NT2/D1 (cell line): ENCODE measurements around the gene NSD2.

Experiments used
- DNase-seq: peaks from one replicate; pipeline ENCODE4 v3.0.0-alpha.2; 2011; ENCODE audit warnings: low read depth, low spot score
- H3K27me3 ChIP-seq: 2 replicates; pipeline ENCODE4 v1.6.0; 2011; ENCODE audit warnings: mild to moderate bottlenecking; ENCODE audit not compliant: insufficient read length, insufficient read depth
- H3K36me3 ChIP-seq: 2 replicates; pipeline ENCODE4 v1.6.1; 2011; ENCODE audit warnings: mild to moderate bottlenecking, low read length, mixed read lengths; ENCODE audit not compliant: insufficient read depth, insufficient read length
- H3K4me1 ChIP-seq: 2 replicates; pipeline ENCODE4 v1.5.1; 2011; ENCODE audit not compliant: insufficient read depth, insufficient read length
- H3K4me3 ChIP-seq: 2 replicates; pipeline ENCODE4 v1.5.1; 2011; ENCODE audit warnings: low read depth; ENCODE audit not compliant: insufficient read length
- H3K9ac ChIP-seq: 2 replicates; pipeline ENCODE4 v1.6.0; 2011; ENCODE audit warnings: low read depth; ENCODE audit not compliant: insufficient read length
- H3K9me3 ChIP-seq: 2 replicates; pipeline ENCODE4 v1.5.1; 2011; ENCODE audit warnings: mild to moderate bottlenecking, low read length; ENCODE audit not compliant: insufficient read depth
- SUZ12 ChIP-seq: IDR thresholded peaks from 2 replicates; pipeline ENCODE4 v1.6.1; 2011; ENCODE audit not compliant: insufficient read length, insufficient read depth; ENCODE audit errors: extremely low read depth
- YY1 ChIP-seq: IDR thresholded peaks from 2 replicates; pipeline ENCODE4 v1.6.1; 2011; ENCODE audit not compliant: insufficient read length, insufficient read depth
- ZNF274 ChIP-seq: IDR thresholded peaks from 2 replicates; pipeline ENCODE4 v1.6.1; 2011; ENCODE audit warnings: mild to moderate bottlenecking, low read depth, low read length

NSD2 gene

DNA sequence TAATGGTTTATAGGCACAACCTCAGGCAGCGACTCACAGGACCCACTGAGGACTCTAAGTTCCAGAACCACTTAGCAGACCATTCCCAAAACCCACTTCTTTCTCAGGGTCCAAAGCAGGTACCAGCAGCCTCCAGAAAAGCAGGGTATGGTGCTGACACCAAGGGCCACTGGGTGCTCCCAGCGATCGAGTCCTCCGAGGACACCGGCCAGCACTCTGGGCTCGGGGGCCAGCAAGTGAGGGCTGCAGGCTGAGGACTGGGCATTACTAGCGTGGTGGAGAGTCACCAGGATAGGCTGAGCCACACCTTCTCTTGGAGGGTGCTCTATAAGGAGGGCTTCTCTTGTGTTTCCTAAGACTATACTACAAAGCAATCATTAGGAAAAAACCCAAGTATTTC is 34.5 kb upstream of the NSD2 start:
- no peak for DNase-seq
- Histone ChIP-seq H3K4me3 (no peak overlapping the region), H3K27me3 (no peaks in the 10 kb centered on the region), H3K36me3 (peaks cover 89% of the 10 kb centered on the region), H3K9ac (no peak overlapping the region), H3K4me1 (no peaks in the 10 kb centered on the region), H3K9me3 (no peaks in the 10 kb centered on the region)
- TF ChIP-seq YY1 (no peak), SUZ12 (no peak), ZNF274 (no peak)

DNA sequence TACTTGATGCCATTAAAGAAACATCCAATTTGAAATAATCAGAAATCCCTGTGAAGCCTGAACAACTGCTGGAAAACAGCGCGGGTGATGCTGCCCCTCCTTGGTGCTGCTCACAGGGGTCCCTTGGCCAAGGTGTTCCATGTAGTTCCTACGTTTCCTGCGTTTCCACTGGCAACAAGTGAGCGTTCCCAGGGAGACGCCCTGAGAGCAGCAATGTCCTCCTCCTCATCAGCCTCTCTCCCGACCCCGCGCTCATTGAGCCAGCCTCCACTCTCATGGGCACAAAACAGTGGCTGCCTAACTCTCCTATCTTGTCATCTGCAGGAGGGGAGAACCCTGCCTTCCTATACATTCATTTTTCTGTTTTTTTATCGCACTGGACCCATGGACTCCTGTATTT is 34.1 kb upstream of the NSD2 start:
- no peaks in the 10 kb centered on the region for H3K9me3 ChIP-seq
- peaks cover 89% of the 10 kb centered on the region for H3K36me3 ChIP-seq
- no peak overlapping the region for H3K4me3 ChIP-seq
- no peaks in the 10 kb centered on the region for H3K4me1 ChIP-seq
- TF ChIP-seq ZNF274: no peak
- no peak for TF ChIP-seq SUZ12
- TF ChIP-seq YY1: no peak
- no peak overlapping the region for H3K9ac ChIP-seq
- no peak for DNase-seq
- no peaks in the 10 kb centered on the region for H3K27me3 ChIP-seq

DNA sequence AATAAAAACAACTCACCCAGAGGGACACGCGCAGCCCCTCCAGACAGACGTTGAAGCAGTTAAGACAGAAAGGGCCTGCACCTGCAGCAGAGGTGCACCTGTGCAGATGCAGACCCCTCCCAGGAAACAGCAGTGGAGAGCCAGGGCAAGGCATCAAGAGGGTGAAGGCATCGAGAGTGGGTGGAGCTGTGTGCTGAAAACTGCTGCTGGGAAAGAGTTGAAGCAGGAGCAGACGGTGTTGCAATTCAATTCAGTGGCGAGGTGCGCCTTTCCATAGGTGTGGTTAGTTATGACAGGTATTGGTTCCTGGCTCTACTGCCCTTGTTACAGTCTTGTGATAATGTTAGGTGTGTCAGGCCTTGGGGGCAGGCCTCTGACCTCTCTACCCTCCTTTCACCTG is 31.9 kb upstream of the NSD2 start:
- Histone ChIP-seq H3K4me1 (no peaks in the 10 kb centered on the region), H3K9ac (no peak overlapping the region), H3K27me3 (no peaks in the 10 kb centered on the region), H3K9me3 (no peaks in the 10 kb centered on the region), H3K4me3 (no peak overlapping the region), H3K36me3 (peaks cover 89% of the 10 kb centered on the region)
- DNase-seq: no peak
- no peak for TF ChIP-seq SUZ12
- no peak for TF ChIP-seq ZNF274

DNA sequence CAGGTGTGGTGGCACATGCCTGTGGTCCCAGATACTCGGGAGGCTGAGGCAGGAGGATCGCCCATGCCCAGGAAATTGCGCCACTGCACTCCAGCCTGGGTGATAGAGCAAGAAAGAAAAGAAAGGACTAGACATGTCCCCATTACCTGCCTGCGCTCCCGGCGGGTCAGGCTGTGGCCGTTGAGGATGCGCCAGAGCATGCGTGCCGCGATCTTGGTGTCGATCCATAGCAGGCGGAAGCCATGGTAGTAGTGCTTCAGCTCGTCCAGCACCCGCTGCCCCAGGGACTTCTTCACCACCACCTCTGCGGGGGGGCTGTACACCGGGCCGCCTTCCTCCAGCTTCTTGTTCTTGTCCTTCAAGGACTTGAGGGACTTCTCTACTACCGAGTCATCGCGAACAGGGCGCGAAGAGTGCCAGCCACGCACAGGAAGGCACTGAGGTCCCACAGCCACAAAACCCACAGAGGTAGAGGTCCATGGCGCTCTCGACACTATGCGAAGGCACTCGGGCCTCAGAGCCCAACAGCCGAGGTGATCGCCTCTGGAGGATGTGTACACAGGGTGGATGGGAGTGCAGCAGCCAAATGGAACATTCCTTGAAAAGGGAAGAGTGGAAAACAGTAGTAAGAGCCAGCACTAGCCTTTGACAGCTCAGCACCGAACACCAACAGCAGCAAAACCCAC is 29.8 kb upstream of the NSD2 start:
- no peak overlapping the region for H3K4me3 ChIP-seq
- no peaks in the 10 kb centered on the region for H3K4me1 ChIP-seq
- no peaks in the 10 kb centered on the region for H3K9me3 ChIP-seq
- peaks cover 87% of the 10 kb centered on the region for H3K36me3 ChIP-seq
- no peaks in the 10 kb centered on the region for H3K27me3 ChIP-seq
- TF ChIP-seq ZNF274 (no peak), YY1 (no peak), SUZ12 (no peak)
- no peak for DNase-seq
- no peak overlapping the region for H3K9ac ChIP-seq

DNA sequence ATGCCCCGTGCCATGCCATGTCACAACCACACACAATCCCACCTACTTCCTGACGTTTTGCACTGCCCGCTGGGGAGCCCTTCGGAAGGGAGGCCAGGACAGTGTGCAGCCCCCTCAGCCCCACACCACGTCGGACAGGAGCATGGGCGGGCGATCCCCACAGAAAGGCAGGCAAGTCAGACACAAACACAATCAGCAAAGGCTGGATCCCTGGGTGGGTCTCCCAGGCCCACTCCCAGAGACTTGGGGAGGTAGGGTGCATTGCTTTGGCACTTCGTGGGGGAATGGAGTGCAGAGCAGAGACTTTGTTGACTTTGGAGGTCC is 29.3 kb upstream of the NSD2 start:
- TF ChIP-seq ZNF274: no peak
- no peak for TF ChIP-seq YY1
- no peak for TF ChIP-seq SUZ12
- no peak overlapping the region for H3K4me3 ChIP-seq
- H3K27me3 ChIP-seq: no peaks in the 10 kb centered on the region
- no peaks in the 10 kb centered on the region for H3K9me3 ChIP-seq
- no peak for DNase-seq
- H3K36me3 ChIP-seq: peaks cover 87% of the 10 kb centered on the region
- no peaks in the 10 kb centered on the region for H3K4me1 ChIP-seq
- H3K9ac ChIP-seq: no peak overlapping the region

DNA sequence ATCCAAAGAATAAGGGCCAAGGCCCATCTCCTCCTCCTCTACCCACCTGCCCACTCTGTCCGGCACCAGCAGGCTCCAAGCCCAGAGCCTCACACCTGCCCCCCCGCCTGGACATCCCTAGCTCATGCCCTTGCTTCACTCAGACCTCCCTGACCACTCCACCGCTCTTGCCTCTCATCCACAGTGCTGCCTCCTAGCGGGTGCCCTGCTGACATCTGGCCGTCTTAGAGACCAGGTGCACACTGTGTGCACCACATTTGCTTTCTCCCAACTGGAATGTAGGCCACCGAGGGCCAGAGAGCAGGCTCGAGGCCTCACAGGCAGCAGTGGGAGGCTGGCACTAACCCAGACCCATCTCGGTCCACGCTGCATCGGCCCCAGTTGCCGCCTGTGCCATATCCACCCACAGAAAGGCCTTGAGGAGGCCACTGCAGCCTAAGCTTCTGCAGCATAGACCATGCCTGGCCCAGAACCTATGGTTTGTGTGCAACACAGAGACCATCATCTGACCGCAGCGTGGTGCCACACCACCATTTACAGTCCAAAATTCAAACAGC is 28.8 kb upstream of the NSD2 start:
- no peaks in the 10 kb centered on the region for H3K9me3 ChIP-seq
- H3K4me3 ChIP-seq: no peak overlapping the region
- peaks cover 87% of the 10 kb centered on the region for H3K36me3 ChIP-seq
- TF ChIP-seq ZNF274: no peak
- TF ChIP-seq SUZ12: no peak
- no peak for TF ChIP-seq YY1
- H3K27me3 ChIP-seq: no peaks in the 10 kb centered on the region
- H3K9ac ChIP-seq: no peak overlapping the region
- no peaks in the 10 kb centered on the region for H3K4me1 ChIP-seq
- DNase-seq: no peak

DNA sequence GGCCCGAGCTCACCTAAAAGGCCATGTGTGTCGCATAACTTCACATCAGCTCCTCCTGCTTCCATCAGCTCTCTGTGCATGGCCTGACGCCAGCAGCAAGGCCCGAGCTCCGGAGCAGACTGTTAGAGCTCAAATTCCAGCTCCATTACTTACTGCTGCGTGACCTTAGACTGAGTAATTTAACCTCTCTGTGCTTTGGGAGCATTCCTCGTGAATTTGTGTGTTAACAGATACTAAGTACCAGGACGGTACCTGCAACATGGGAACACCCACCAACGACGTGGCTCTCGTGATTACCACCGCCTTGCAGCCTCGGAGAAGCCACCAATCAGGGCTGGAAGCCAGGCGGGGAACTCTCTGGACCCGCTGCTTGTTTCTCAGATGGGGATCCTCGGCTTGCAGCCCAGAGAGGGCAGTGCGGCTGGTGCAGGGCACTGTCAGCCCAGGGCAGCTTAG is 28.2 kb upstream of the NSD2 start:
- Histone ChIP-seq H3K27me3 (no peaks in the 10 kb centered on the region), H3K9ac (no peak overlapping the region), H3K4me3 (no peak overlapping the region), H3K9me3 (no peaks in the 10 kb centered on the region), H3K4me1 (no peaks in the 10 kb centered on the region), H3K36me3 (peaks cover 89% of the 10 kb centered on the region)
- no peak for TF ChIP-seq YY1
- no peak for TF ChIP-seq SUZ12
- TF ChIP-seq ZNF274: no peak
- no peak for DNase-seq
